IMR-90 (cell line): ENCODE results near the gene CAGE1. TPM values are rescaled to one million over a fixed set of nuclear protein-coding genes. Genes with fewer than 3 reads are reported as not detected.

Experiments
- ATAC-seq: fragments of 200-7000 bp; cut with Tn5 transposase; 2 replicates; pipeline ENCODE4 v1.9.1; 2020; ENCODE audit warnings: low read depth, mild to moderate bottlenecking, moderate library complexity
- BruUV-seq: library from RNA; stranded (reverse); fragments of 400-500 nt; replicated peaks from 2 replicates; lab custom pipeline; 2021; lab: Mats Ljungman, UMichigan
- CTCF ChIA-PET: fragments of 300-600 bp; formaldehyde crosslinking; extraction: SDS; loops from one replicate; lab custom pipeline; 2021; ENCODE audit warnings: antibody characterized with exemption; lab: Yijun Ruan, JAX
- POLR2A ChIA-PET: fragments of 300-600 bp; sonication (Branson Sonifier 250); formaldehyde crosslinking; loops from one replicate; lab custom pipeline; 2022; ENCODE audit warnings: antibody characterized with exemption; ENCODE audit not compliant: unreplicated experiment; lab: Charles Lee
- DNase-seq: peaks from one replicate; pipeline ENCODE4 v3.0.0; 2013
- H2AFZ ChIP-seq: replicated peaks from 2 replicates; pipeline ENCODE3; 2013; ENCODE audit warnings: low read length, mild to moderate bottlenecking; ENCODE audit not compliant: poor library complexity
- H2AK5ac ChIP-seq: 2 replicates; pipeline ENCODE4 v1.6.1; 2013; ENCODE audit warnings: low read depth, low read length, inconsistent platforms
- H2AK9ac ChIP-seq: replicated peaks from 2 replicates; pipeline ENCODE3; 2013; ENCODE audit warnings: mild to moderate bottlenecking, low read depth, low read length, moderate library complexity; ENCODE audit not compliant: poor library complexity
- H2BK120ac ChIP-seq: 2 replicates; pipeline ENCODE4 v1.6.1; 2013; ENCODE audit warnings: low read depth, low read length, inconsistent platforms
- H2BK15ac ChIP-seq: 3 replicates; pipeline ENCODE4 v1.6.1; 2013; ENCODE audit warnings: low read depth, low read length, inconsistent platforms
- H2BK20ac ChIP-seq: 2 replicates; pipeline ENCODE4 v1.6.1; 2013; ENCODE audit warnings: low read depth, mild to moderate bottlenecking, inconsistent platforms, low read length, moderate library complexity
- H2BK5ac ChIP-seq: 2 replicates; pipeline ENCODE4 v1.6.1; 2013; ENCODE audit warnings: mild to moderate bottlenecking, low read depth, low read length, inconsistent platforms; ENCODE audit not compliant: poor library complexity, severe bottlenecking
- H3K14ac ChIP-seq: replicated peaks from 2 replicates; pipeline ENCODE4 v1.6.1; 2013; ENCODE audit warnings: low read depth, low read length, inconsistent platforms
- H3K18ac ChIP-seq: 2 replicates; pipeline ENCODE4 v1.6.1; 2013; ENCODE audit warnings: low read depth, low read length, control low read depth
- H3K23ac ChIP-seq: 2 replicates; pipeline ENCODE4 v1.6.1; 2013; ENCODE audit warnings: low read depth, low read length, inconsistent platforms
- H3K27ac ChIP-seq: 2 replicates; pipeline ENCODE4 v1.5.1; 2013; ENCODE audit warnings: mild to moderate bottlenecking, control low read depth, low read length; ENCODE audit not compliant: insufficient read depth
- H3K27me3 ChIP-seq: 2 replicates; pipeline ENCODE4 v1.6.1; 2013; ENCODE audit warnings: low read length; ENCODE audit not compliant: control insufficient read depth, insufficient read depth
- H3K36me3 ChIP-seq: 2 replicates; pipeline ENCODE4 v1.6.1; 2013; ENCODE audit warnings: low read length, mixed read lengths; ENCODE audit not compliant: control insufficient read depth, insufficient read depth
- H3K4ac ChIP-seq: 2 replicates; pipeline ENCODE4 v1.6.1; 2013; ENCODE audit warnings: low read depth, low read length, inconsistent platforms
- H3K4me1 ChIP-seq: 2 replicates; pipeline ENCODE4 v1.6.1; 2013; ENCODE audit warnings: low read length, mixed read lengths; ENCODE audit not compliant: control insufficient read depth, insufficient read depth
- H3K4me2 ChIP-seq: 2 replicates; pipeline ENCODE4 v1.6.1; 2013; ENCODE audit warnings: low read depth, mild to moderate bottlenecking, control low read depth, low read length, moderate library complexity
- H3K4me3 ChIP-seq: 2 replicates; pipeline ENCODE4 v1.5.1; 2013; ENCODE audit warnings: low read depth, mild to moderate bottlenecking, control low read depth, low read length, moderate library complexity; ENCODE audit not compliant: insufficient read depth
- H3K56ac ChIP-seq: 2 replicates; pipeline ENCODE4 v1.6.1; 2013; ENCODE audit warnings: low read length, inconsistent platforms; ENCODE audit not compliant: insufficient read depth; ENCODE audit errors: extremely low read depth
- H3K79me1 ChIP-seq, 2 experiments: 2 replicates each; pipeline ENCODE4 v1.6.1; 2013; ENCODE audit warnings: low read length in 2 of 2, inconsistent platforms in 1 of 2, low read depth in 1 of 2
- H3K9ac ChIP-seq: 2 replicates; pipeline ENCODE4 v1.6.1; 2013; ENCODE audit warnings: low read depth, low read length, control low read depth
- H3K9me1 ChIP-seq: 2 replicates; pipeline ENCODE4 v1.6.1; 2013; ENCODE audit warnings: low read length, inconsistent platforms; ENCODE audit not compliant: insufficient read depth
- H3K9me3 ChIP-seq: 2 replicates; pipeline ENCODE4 v1.6.1; 2013; ENCODE audit warnings: low read length; ENCODE audit not compliant: control insufficient read depth, insufficient read depth
- H4K20me1 ChIP-seq: 2 replicates; pipeline ENCODE4 v1.6.1; 2013; ENCODE audit warnings: low read length, inconsistent platforms; ENCODE audit not compliant: insufficient read depth
- H4K5ac ChIP-seq: 2 replicates; pipeline ENCODE4 v1.6.1; 2013; ENCODE audit warnings: mild to moderate bottlenecking, low read depth, low read length, control low read depth
- H4K8ac ChIP-seq, 2 experiments: 2 replicates each; pipeline ENCODE4 v1.6.1; 2013; ENCODE audit warnings: low read depth in 2 of 2, low read length in 2 of 2, control low read depth in 1 of 2, inconsistent platforms in 1 of 2
- H4K91ac ChIP-seq: 2 replicates; pipeline ENCODE4 v1.6.1; 2013; ENCODE audit warnings: low read depth, low read length, inconsistent platforms; ENCODE audit not compliant: insufficient read depth
- CEBPB ChIP-seq: IDR thresholded peaks from 2 replicates; pipeline ENCODE4 v1.6.1; 2012; ENCODE audit warnings: low read depth, low read length, improper control_type of control experiment
- FOS ChIP-seq: fragments of 150-350 bp; IDR thresholded peaks from 2 replicates; pipeline ENCODE4 v1.6.1; 2016; ENCODE audit warnings: low read depth, low read length
- NFE2L2 ChIP-seq: fragments of 150-350 bp; IDR thresholded peaks from 2 replicates; pipeline ENCODE4 v1.6.1; 2016; ENCODE audit warnings: low read depth, mild to moderate bottlenecking, low read length
- POLR2A ChIP-seq: IDR thresholded peaks from 2 replicates; pipeline ENCODE4 v1.6.1; 2012; ENCODE audit warnings: mild to moderate bottlenecking, low read depth, low read length
- RFX5 ChIP-seq: IDR thresholded peaks from 2 replicates; pipeline ENCODE4 v1.8.0; 2012; ENCODE audit warnings: low read depth, mild to moderate bottlenecking, low read length, moderate library complexity
- WGBS, 2 experiments: methylation state at CpG; one replicate each; pipeline versions ENCODE4 v1.1.5 to v1.1.7; 2013; ENCODE audit warnings: missing lambda C conversion rate in 2 of 2; ENCODE audit not compliant: insufficient read length in 1 of 2; ENCODE audit errors: extremely low coverage in 2 of 2; 5-methylcytosine and 5-hydroxymethylcytosine counted together
- dilution Hi-C: fragments of 300-500 bp; cut with HindIII; formaldehyde crosslinking; loops from one replicate; pipeline ENCODE4 v1.14.3; 2018; ENCODE audit warnings: low sequenced_read_pairs; ENCODE audit not compliant: unreplicated experiment
- in situ Hi-C: fragments of 300-500 bp; cut with MboI; formaldehyde crosslinking; loops from 3 replicates; pipeline ENCODE4 v1.14.3; 2019; ENCODE audit warnings: low sequenced_read_pairs, inconsistent platforms, mixed read lengths
- intact Hi-C: fragments of 100-400 bp; cut with micrococcal nuclease; formaldehyde crosslinking; loops from 2 replicates; pipeline ENCODE4 v1.10.0; 2022
- polyA plus RNA-seq, 3 experiments: library from polyadenylated mRNA; depleted of rRNA; stranded (reverse); fragments of >200 nt; gene quantifications; 2 replicates each; pipeline ENCODE4 v1.2.3, GENCODE V29; 2012; ENCODE audit warnings: low replicate concordance in 1 of 3
- total RNA-seq: library from RNA; depleted of rRNA; stranded (reverse); fragments of >200 nt; gene quantifications from 2 replicates; pipeline ENCODE4 v1.2.3, GENCODE V29; 2012
- TF ChIP-seq, protein P1 (sequence below): conservative IDR thresholded peaks from 2 replicates; pipeline ENCODE4 v1.5.1; 2012; ENCODE audit warnings: mild to moderate bottlenecking, low read depth, low read length, improper control_type of control experiment

Gene CAGE1
- total and polyA plus RNA-seq, 2 of the 4 experiments (the other 2 are of a cell fraction) = not detected

DNA sequence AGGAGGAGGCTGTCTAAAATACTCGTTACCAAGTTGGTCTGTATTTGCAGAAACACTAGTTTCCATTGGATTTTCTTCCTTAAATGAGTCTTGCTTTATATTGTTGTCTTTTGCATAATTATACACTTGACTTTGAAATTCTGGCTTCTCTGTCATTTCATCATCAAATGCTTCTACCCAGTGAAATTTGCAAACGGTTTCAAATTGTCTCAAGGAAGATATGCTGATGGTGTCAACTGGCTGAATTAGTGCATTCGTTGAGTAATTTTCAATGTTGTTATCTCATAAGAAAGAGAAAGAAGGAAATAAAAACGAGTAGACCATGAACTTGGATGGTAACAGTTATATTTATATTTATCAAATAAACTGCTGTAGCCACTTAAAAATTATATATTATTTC lies 10.8 kb downstream of the CAGE1 start:
- ChIA-PET POLR2A (no interaction called here), CTCF (no interaction called here)
- Histone ChIP-seq H2BK120ac (no peak overlapping the region), H2BK20ac (no peak overlapping the region), H3K23ac (no peak overlapping the region), H3K79me1 (no peaks in the 10 kb centered on the region), H3K4ac (no peak overlapping the region), H3K4me3 (no peak overlapping the region), H3K4me2 (no peak overlapping the region), H2BK5ac (no peak overlapping the region), H3K36me3 (no peaks in the 10 kb centered on the region), H2AK5ac (no peak overlapping the region), H3K9me1 (no peaks in the 10 kb centered on the region), H3K14ac (no peak overlapping the region), H3K9ac (no peak overlapping the region), H3K18ac (no peak overlapping the region), H3K9me3 (no peaks in the 10 kb centered on the region), H3K56ac (no peak overlapping the region), H2BK15ac (no peak overlapping the region), H2AK9ac (no peak overlapping the region), H3K4me1 (no peaks in the 10 kb centered on the region), H4K5ac (no peak overlapping the region), H2AFZ (no peak overlapping the region), H3K27me3 (no peaks in the 10 kb centered on the region), H3K27ac (no peak overlapping the region), H4K91ac (no peak overlapping the region), H4K8ac (no peak overlapping the region), H4K20me1 (no peaks in the 10 kb centered on the region)
- in situ Hi-C loops = no loop called here
- no CpG with 5 or more reads among the region's 4 CpGs for WGBS, 2 experiments
- ATAC-seq (no peak), DNase-seq (no peak)
- intact Hi-C loops = no loop called here
- dilution Hi-C loops = no loop called here
- TF ChIP-seq RFX5 = no peak
- TF ChIP-seq POLR2A = no peak
- TF ChIP-seq CEBPB = no peak
- TF ChIP-seq FOS = no peak
- TF ChIP-seq, protein P1, sequence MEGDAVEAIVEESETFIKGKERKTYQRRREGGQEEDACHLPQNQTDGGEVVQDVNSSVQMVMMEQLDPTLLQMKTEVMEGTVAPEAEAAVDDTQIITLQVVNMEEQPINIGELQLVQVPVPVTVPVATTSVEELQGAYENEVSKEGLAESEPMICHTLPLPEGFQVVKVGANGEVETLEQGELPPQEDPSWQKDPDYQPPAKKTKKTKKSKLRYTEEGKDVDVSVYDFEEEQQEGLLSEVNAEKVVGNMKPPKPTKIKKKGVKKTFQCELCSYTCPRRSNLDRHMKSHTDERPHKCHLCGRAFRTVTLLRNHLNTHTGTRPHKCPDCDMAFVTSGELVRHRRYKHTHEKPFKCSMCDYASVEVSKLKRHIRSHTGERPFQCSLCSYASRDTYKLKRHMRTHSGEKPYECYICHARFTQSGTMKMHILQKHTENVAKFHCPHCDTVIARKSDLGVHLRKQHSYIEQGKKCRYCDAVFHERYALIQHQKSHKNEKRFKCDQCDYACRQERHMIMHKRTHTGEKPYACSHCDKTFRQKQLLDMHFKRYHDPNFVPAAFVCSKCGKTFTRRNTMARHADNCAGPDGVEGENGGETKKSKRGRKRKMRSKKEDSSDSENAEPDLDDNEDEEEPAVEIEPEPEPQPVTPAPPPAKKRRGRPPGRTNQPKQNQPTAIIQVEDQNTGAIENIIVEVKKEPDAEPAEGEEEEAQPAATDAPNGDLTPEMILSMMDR = no peak
- TF ChIP-seq NFE2L2 = no peak
- no TSS peak for BruUV-seq
